Measurements from ENCODE around the gene CD59. TPM values are rescaled to one million over a fixed set of nuclear protein-coding genes. Genes with fewer than 3 reads are reported as not detected.

CD59 gene
- total RNA-seq, 1 experiment from 2014 or later = 170 TPM

GRCh38 chr11:33722590-33723234, 13.5 kb downstream of the CD59 start:
- peak; percentile 86 for DNase-seq
- TF ChIP-seq EZH2 (IDR thresholded peaks at IDR 0.05; ENCODE audit: low read length, unreplicated experiment) = no peak
- TF ChIP-seq, protein P1, sequence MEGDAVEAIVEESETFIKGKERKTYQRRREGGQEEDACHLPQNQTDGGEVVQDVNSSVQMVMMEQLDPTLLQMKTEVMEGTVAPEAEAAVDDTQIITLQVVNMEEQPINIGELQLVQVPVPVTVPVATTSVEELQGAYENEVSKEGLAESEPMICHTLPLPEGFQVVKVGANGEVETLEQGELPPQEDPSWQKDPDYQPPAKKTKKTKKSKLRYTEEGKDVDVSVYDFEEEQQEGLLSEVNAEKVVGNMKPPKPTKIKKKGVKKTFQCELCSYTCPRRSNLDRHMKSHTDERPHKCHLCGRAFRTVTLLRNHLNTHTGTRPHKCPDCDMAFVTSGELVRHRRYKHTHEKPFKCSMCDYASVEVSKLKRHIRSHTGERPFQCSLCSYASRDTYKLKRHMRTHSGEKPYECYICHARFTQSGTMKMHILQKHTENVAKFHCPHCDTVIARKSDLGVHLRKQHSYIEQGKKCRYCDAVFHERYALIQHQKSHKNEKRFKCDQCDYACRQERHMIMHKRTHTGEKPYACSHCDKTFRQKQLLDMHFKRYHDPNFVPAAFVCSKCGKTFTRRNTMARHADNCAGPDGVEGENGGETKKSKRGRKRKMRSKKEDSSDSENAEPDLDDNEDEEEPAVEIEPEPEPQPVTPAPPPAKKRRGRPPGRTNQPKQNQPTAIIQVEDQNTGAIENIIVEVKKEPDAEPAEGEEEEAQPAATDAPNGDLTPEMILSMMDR (conservative IDR thresholded peaks at IDR 0.05; ENCODE audit: low read depth, low read length) = no peak
- no peak for TF ChIP-seq EZH2phosphoT487 (IDR thresholded peaks at IDR 0.05; ENCODE audit: borderline replicate concordance, low read length)
- Histone ChIP-seq H3K9me3 (ENCODE audit: low read length) (no peaks in the 10 kb centered on the region), H2AFZ (ENCODE audit: low read length) (no peak overlapping the region), H3K4me3 (ENCODE audit: low read length) (peak overlapping the region; percentile 17; the same call in 1 of the 2 replicates), H3K27ac (ENCODE audit: low read length) (peak overlapping the region; percentile 99), H3K9ac (ENCODE audit: low read length) (peak overlapping the region; percentile 89), H3K4me1 (ENCODE audit: insufficient read depth, low read length) (peaks cover 69% of the 10 kb centered on the region), H3K36me3 (ENCODE audit: low read depth, low read length) (peaks cover 52% of the 10 kb centered on the region), H3K4me2 (ENCODE audit: low read length) (peak overlapping the region; percentile 55), H4K20me1 (ENCODE audit: low read length) (peaks cover 8% of the 10 kb centered on the region; the same call in 1 of the 2 replicates), H3K9me2 (replicated peaks; ENCODE audit: low read length) (no peaks in the 10 kb centered on the region), H3K27me3 (ENCODE audit: low read length) (no peaks in the 10 kb centered on the region), H3K79me2 (ENCODE audit: low read length) (peaks cover 95% of the 10 kb centered on the region), H3F3A (ENCODE audit: low read length, unreplicated experiment) (peaks cover 8% of the 10 kb centered on the region)
- peak; percentile 49 for ATAC-seq
- intact Hi-C loops (cut with micrococcal nuclease) = loop anchor here (2.0 kb wide), 1 partner anchor 14 kb away; the partner anchor contains the start of gene CD59
- ChIA-PET CTCF (no interaction called here), POLR2A (ENCODE audit: unreplicated experiment) (no interaction called here)
- BruUV-seq (replicated peaks) = TSS peak; percentile 69

GRCh38 chr11:33721984-33722383, 14.2 kb downstream of the CD59 start:
- Histone ChIP-seq H3K27ac (ENCODE audit: low read length) (peak overlapping the region; percentile 99), H3K9me2 (replicated peaks; ENCODE audit: low read length) (no peaks in the 10 kb centered on the region), H3K79me2 (ENCODE audit: low read length) (peaks cover 96% of the 10 kb centered on the region), H3K36me3 (ENCODE audit: low read depth, low read length) (peaks cover 60% of the 10 kb centered on the region), H3F3A (ENCODE audit: low read length, unreplicated experiment) (peaks cover 8% of the 10 kb centered on the region), H3K4me3 (ENCODE audit: low read length) (peak overlapping the region; percentile 17; the same call in 1 of the 2 replicates), H3K9me3 (ENCODE audit: low read length) (no peaks in the 10 kb centered on the region), H3K4me2 (ENCODE audit: low read length) (peak overlapping the region; percentile 55), H3K27me3 (ENCODE audit: low read length) (no peaks in the 10 kb centered on the region), H4K20me1 (ENCODE audit: low read length) (peaks cover 8% of the 10 kb centered on the region; the same call in 1 of the 2 replicates), H3K4me1 (ENCODE audit: insufficient read depth, low read length) (peaks cover 77% of the 10 kb centered on the region), H2AFZ (ENCODE audit: low read length) (no peak overlapping the region), H3K9ac (ENCODE audit: low read length) (peak overlapping the region; percentile 89)
- intact Hi-C loops (cut with micrococcal nuclease) = loop anchor here (1.0 to 2.0 kb wide), 2 partner anchors 15 to 32 kb away; partner anchors contain the start of gene CD59
- CTCF ChIA-PET = no interaction called here
- DNase-seq (no peak), ATAC-seq (no peak)
- no TSS peak for BruUV-seq (replicated peaks)
- TF ChIP-seq EZH2phosphoT487 (IDR thresholded peaks at IDR 0.05; ENCODE audit: borderline replicate concordance, low read length) = no peak
- TF ChIP-seq EZH2 (IDR thresholded peaks at IDR 0.05; ENCODE audit: low read length, unreplicated experiment) = no peak
- TF ChIP-seq, protein P1 (conservative IDR thresholded peaks at IDR 0.05; ENCODE audit: low read depth, low read length) = no peak
- POLR2A ChIA-PET (ENCODE audit: unreplicated experiment) = no interaction called here

DNA sequence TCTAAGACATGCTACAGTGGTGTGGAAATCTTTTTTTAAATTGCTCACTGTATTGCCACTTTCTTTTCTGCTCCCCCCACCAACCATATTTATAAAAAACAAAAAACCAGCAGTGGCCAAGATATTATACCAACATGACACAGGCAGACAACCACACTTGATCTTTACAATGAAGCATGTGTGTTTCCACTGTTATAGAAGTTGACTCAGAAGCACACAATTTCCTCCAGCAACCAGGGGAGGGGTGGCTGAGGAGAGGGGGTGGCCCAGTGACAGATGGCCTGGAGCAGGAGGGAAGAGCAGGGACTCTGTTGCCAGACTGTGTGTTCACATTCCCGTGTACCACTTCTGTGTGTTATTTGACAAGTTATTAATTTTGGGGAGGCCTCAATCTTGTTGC, 14.8 kb downstream of the CD59 start:
- POLR2A ChIA-PET (ENCODE audit: unreplicated experiment) = no interaction called here

More for the DNA sequence above, 14.8 kb downstream of the CD59 start:
- no peak for TF ChIP-seq EZH2 (IDR thresholded peaks at IDR 0.05; ENCODE audit: low read length, unreplicated experiment)
- TF ChIP-seq, protein P1 (conservative IDR thresholded peaks at IDR 0.05; ENCODE audit: low read depth, low read length) = no peak
- no peak for TF ChIP-seq EZH2phosphoT487 (IDR thresholded peaks at IDR 0.05; ENCODE audit: borderline replicate concordance, low read length)
- H3K27ac ChIP-seq (ENCODE audit: low read length) = peak overlapping the region; percentile 99
- peaks cover 8% of the 10 kb centered on the region for H3F3A ChIP-seq (ENCODE audit: low read length, unreplicated experiment)
- H3K36me3 ChIP-seq (ENCODE audit: low read depth, low read length) = peaks cover 65% of the 10 kb centered on the region
- no peak overlapping the region for H2AFZ ChIP-seq (ENCODE audit: low read length)
- peaks cover 8% of the 10 kb centered on the region; the same call in 1 of the 2 replicates for H4K20me1 ChIP-seq (ENCODE audit: low read length)
- no peaks in the 10 kb centered on the region for H3K9me3 ChIP-seq (ENCODE audit: low read length)
- peaks cover 82% of the 10 kb centered on the region for H3K4me1 ChIP-seq (ENCODE audit: insufficient read depth, low read length)
- peak overlapping the region; percentile 89 for H3K9ac ChIP-seq (ENCODE audit: low read length)
- H3K9me2 ChIP-seq (replicated peaks; ENCODE audit: low read length) = no peaks in the 10 kb centered on the region
- peak overlapping the region; percentile 55 for H3K4me2 ChIP-seq (ENCODE audit: low read length)
- DNase-seq (peak; percentile 81), ATAC-seq (peak; percentile 62)
- no peaks in the 10 kb centered on the region for H3K27me3 ChIP-seq (ENCODE audit: low read length)
- TSS peak; percentile 3 for BruUV-seq (replicated peaks)
- intact Hi-C loops (cut with micrococcal nuclease) = loop anchor here (1.0 kb wide), 1 partner anchor 31 kb away; no protein-coding TSS in a partner anchor
- CTCF ChIA-PET = no interaction called here
- 0 out of 2 replicates have a peak overlapping the region, but pooled peaks have one; percentile 17 for H3K4me3 ChIP-seq (ENCODE audit: low read length)
- peaks cover 96% of the 10 kb centered on the region for H3K79me2 ChIP-seq (ENCODE audit: low read length)

All from PC-3 (cell line).